GM20000 (cell line): ENCODE results near the gene C1R.

Source experiments
- DNase-seq: peaks from one replicate; pipeline ENCODE4 v3.0.0; 2012; ENCODE audit warnings: low spot score
- CTCF ChIP-seq: IDR thresholded peaks from 2 replicates; pipeline ENCODE4 v1.5.1; 2012; ENCODE audit warnings: mild to moderate bottlenecking, control low read depth; ENCODE audit errors: extremely low read depth, missing control alignments

C1R gene

DNA sequence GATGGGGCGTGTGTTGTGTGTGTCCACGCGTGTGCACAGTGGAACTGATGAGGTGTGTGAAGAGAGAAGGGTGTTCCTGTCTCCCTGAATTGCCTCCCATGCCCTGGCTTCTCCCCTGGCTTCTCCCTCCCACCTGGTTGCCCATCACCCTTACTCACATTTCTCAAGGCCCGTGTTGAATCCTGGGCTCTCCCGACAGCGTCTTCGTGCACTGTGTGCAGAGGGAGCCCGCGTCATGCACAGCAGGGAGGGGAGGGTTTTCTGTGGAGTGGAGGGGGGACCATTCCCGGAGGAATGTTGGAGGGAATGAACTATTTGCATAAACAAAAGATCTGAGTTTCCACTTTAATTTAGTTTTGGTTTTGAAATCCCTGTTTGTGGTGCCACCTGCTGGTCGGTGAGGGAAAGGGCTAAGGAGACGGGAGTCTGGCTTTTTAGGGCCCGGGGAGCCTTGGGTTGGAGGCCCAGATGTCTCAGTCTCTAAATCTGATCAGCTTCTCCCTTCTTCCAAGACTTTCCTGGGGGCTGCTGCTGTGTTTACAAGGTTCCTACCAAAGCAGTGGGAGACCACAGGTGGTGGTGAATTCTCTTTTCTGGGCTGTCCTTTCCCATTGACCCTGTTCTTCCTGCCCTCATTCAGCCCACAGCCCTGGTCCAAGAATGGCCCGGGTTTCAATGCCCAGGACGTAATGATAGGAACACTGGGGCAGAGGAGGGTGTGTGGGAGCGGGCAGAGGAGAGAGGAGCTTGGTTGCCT lies at the start of gene C1R:
Gene C1R, minus strand, starts transcription at position 217 of the 757 bp plus-strand sequence. Its CDS starts 57 bp downstream, at position 160.
- peak; percentile 71 for TF ChIP-seq CTCF
- peak; percentile 80 for DNase-seq

- no peak for DNase-seq
- TF ChIP-seq CTCF, result no peak
These were observed 49.2 kb upstream of the C1R start for GRCh38 chr12:7141351-7142005.

GRCh38 chr12:7139200-7139599 lies 47.0 kb upstream of the C1R start:
- no peak for TF ChIP-seq CTCF

GRCh38 chr12:7137908-7138307 lies 45.7 kb upstream of the C1R start:
- TF ChIP-seq CTCF, result no peak
- no peak for DNase-seq

More at GRCh38 chr12:7139200-7139599, 47.0 kb upstream of the C1R start:
- DNase-seq, result no peak

DNA sequence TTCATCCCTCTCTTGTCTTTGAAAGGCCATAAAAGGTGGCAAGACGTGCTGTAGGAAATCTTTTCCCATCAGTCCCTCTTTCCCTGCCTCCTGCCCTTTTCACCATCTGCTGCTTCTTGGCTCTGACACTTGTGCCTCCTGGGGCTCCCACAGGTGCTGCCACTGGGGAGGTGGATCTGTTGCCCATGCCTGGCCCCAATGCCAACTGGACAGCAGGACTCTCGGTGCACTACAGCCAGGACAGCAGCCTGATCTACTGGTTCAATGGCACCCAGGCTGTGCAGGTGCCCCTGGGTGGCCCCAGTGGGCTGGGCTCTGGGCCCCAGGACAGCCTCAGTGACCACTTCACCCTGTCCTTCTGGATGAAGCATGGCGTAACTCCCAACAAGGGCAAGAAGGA lies 44.4 kb upstream of the C1R start:
- no peak for DNase-seq
- TF ChIP-seq CTCF, result no peak

- no peak for DNase-seq
- TF ChIP-seq CTCF, result no peak
These were observed 43.8 kb upstream of the C1R start for GRCh38 chr12:7136071-7136470.

GRCh38 chr12:7134396-7135166 lies 42.3 kb upstream of the C1R start:
- TF ChIP-seq CTCF, result no peak
- no peak for DNase-seq
